K562 (cell line): Measurements from ENCODE around the gene ZRANB3. TPM values are rescaled to one million over a fixed set of nuclear protein-coding genes. Genes with fewer than 3 reads are reported as not detected.

ENCODE experiments used
- CREM ChIP-seq: IDR thresholded peaks from 2 replicates; pipeline ENCODE4 v1.6.1; 2014; ENCODE audit warnings: antibody characterized with exemption, low read depth
- HCFC1 ChIP-seq: IDR thresholded peaks from 2 replicates; pipeline ENCODE4 v1.6.1; 2012; ENCODE audit warnings: low read depth, low read length, improper control_type of control experiment
- NR4A1 ChIP-seq, 2 experiments: fragments of 250-450 bp in 1 of 2; fragments of 450-650 bp in 1 of 2; sonication (Bioruptor Pico) in 1 of 2; IDR thresholded peaks; 2 replicates each; pipeline versions ENCODE4 v1.4.0 to v1.6.1; 2016 to 2020; ENCODE audit warnings: mild to moderate bottlenecking in 2 of 2, missing compliant biosample characterization in 1 of 2, missing genetic modification characterization in 1 of 2, moderate library complexity in 1 of 2
- TBL1XR1 ChIP-seq, 2 experiments: IDR thresholded peaks; 2 replicates each; pipeline ENCODE4 v1.6.1; 2012; ENCODE audit warnings: improper control_type of control experiment in 2 of 2, low read length in 2 of 2, mild to moderate bottlenecking in 1 of 2
- polyA plus RNA-seq, 8 experiments: library from polyadenylated mRNA; depleted of rRNA in 4 of 8; stranded (reverse) in 5 of 8; unstranded in 3 of 8; fragments of >200 nt; fragmentation: Nextera tagmentation in 2 of 8; fragmentation: Illumina TruSeq in 1 of 8; extraction: Ambion mirVana in 2 of 8; extraction: Trizol in 1 of 8; gene quantifications; 2 replicates each; pipeline versions ENCODE4 v1.2.1 to v1.2.3, GENCODE V29; 2011 to 2014; ENCODE audit warnings: inconsistent platforms in 1 of 8, missing spikeins in 1 of 8
- total RNA-seq, 7 experiments: library from RNA; depleted of rRNA in 6 of 7; stranded (reverse); fragments of >200 nt in 6 of 7; fragmentation: Illumina TruSeq in 2 of 7; extraction: Trizol in 2 of 7; gene quantifications; 2 replicates each; pipeline versions ENCODE4 v1.2.1 to v1.2.3, GENCODE V29; 2011 to 2021; ENCODE audit warnings: low replicate concordance in 1 of 7
- TF ChIP-seq, protein P1 (sequence below): fragments of 450-650 bp; IDR thresholded peaks from 2 replicates; pipeline ENCODE4 v1.6.1; 2016; ENCODE audit warnings: mild to moderate bottlenecking, moderate library complexity

ZRANB3 gene
- total and polyA plus RNA-seq, 9 of the 15 experiments (the other 6 are each of a cell fraction or from before 2014, with no cell fraction given) = 8.6 to 21.3 (median 14.7) TPM

DNA sequence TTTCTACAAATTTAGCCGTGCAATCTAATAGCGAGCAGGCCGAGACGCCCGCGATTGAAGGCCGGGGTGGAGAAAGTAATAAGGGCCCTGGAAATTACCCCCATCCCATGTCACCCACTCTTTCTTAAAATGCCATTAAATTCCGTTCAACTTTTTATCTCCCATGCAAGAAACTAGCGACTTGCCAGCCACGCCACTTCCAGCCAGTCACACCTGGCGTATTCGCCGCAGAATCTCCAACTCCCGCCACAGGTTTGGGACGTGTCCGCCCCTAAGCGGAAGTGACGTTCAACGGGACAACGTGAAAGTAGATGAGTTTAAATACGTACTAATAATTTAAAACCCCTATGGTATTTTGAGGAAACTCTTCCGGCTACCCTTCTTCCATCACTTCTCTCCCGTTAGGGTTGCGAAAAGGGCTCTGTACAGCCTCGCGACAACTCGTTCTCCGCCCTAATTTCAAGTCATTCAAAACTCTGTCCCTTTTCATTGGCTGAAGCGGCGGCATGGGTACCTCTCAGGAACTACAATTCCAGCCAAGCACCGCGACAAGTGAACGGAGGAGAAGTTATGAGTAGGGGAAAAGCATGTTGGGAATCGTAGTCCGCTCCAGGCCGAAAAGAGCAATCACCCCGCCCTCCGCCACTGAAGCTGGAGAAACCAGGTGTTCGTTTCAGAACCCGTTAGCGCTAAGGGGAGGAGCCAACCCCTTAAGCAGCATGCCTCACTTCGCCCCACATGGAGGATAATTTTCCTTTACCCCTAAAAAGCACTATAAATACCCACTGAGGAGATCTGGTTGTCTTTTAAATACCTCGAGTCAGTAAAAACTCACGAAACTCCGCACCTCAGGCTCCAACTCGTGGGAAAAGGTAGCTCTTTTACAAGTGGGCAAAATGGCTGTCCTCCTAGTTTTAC, at the start of gene ZRANB3 (continued):
- TF ChIP-seq, protein P1, sequence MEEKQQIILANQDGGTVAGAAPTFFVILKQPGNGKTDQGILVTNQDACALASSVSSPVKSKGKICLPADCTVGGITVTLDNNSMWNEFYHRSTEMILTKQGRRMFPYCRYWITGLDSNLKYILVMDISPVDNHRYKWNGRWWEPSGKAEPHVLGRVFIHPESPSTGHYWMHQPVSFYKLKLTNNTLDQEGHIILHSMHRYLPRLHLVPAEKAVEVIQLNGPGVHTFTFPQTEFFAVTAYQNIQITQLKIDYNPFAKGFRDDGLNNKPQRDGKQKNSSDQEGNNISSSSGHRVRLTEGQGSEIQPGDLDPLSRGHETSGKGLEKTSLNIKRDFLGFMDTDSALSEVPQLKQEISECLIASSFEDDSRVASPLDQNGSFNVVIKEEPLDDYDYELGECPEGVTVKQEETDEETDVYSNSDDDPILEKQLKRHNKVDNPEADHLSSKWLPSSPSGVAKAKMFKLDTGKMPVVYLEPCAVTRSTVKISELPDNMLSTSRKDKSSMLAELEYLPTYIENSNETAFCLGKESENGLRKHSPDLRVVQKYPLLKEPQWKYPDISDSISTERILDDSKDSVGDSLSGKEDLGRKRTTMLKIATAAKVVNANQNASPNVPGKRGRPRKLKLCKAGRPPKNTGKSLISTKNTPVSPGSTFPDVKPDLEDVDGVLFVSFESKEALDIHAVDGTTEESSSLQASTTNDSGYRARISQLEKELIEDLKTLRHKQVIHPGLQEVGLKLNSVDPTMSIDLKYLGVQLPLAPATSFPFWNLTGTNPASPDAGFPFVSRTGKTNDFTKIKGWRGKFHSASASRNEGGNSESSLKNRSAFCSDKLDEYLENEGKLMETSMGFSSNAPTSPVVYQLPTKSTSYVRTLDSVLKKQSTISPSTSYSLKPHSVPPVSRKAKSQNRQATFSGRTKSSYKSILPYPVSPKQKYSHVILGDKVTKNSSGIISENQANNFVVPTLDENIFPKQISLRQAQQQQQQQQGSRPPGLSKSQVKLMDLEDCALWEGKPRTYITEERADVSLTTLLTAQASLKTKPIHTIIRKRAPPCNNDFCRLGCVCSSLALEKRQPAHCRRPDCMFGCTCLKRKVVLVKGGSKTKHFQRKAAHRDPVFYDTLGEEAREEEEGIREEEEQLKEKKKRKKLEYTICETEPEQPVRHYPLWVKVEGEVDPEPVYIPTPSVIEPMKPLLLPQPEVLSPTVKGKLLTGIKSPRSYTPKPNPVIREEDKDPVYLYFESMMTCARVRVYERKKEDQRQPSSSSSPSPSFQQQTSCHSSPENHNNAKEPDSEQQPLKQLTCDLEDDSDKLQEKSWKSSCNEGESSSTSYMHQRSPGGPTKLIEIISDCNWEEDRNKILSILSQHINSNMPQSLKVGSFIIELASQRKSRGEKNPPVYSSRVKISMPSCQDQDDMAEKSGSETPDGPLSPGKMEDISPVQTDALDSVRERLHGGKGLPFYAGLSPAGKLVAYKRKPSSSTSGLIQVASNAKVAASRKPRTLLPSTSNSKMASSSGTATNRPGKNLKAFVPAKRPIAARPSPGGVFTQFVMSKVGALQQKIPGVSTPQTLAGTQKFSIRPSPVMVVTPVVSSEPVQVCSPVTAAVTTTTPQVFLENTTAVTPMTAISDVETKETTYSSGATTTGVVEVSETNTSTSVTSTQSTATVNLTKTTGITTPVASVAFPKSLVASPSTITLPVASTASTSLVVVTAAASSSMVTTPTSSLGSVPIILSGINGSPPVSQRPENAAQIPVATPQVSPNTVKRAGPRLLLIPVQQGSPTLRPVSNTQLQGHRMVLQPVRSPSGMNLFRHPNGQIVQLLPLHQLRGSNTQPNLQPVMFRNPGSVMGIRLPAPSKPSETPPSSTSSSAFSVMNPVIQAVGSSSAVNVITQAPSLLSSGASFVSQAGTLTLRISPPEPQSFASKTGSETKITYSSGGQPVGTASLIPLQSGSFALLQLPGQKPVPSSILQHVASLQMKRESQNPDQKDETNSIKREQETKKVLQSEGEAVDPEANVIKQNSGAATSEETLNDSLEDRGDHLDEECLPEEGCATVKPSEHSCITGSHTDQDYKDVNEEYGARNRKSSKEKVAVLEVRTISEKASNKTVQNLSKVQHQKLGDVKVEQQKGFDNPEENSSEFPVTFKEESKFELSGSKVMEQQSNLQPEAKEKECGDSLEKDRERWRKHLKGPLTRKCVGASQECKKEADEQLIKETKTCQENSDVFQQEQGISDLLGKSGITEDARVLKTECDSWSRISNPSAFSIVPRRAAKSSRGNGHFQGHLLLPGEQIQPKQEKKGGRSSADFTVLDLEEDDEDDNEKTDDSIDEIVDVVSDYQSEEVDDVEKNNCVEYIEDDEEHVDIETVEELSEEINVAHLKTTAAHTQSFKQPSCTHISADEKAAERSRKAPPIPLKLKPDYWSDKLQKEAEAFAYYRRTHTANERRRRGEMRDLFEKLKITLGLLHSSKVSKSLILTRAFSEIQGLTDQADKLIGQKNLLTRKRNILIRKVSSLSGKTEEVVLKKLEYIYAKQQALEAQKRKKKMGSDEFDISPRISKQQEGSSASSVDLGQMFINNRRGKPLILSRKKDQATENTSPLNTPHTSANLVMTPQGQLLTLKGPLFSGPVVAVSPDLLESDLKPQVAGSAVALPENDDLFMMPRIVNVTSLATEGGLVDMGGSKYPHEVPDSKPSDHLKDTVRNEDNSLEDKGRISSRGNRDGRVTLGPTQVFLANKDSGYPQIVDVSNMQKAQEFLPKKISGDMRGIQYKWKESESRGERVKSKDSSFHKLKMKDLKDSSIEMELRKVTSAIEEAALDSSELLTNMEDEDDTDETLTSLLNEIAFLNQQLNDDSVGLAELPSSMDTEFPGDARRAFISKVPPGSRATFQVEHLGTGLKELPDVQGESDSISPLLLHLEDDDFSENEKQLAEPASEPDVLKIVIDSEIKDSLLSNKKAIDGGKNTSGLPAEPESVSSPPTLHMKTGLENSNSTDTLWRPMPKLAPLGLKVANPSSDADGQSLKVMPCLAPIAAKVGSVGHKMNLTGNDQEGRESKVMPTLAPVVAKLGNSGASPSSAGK = peak; percentile 82
- peak; percentile 89 for TF ChIP-seq CREM
- no peak; a peak in 1 of 4 replicates for TF ChIP-seq TBL1XR1 (IDR thresholded peaks at IDR 0.05; ENCODE audit: low read length in 2 of 2)
- TF ChIP-seq HCFC1 = peak; percentile 95
- TF ChIP-seq NR4A1 (CRISPR knock-in tag; IDR thresholded peaks at IDR 0.05) = no peak
- TF ChIP-seq NR4A1 (tag; IDR thresholded peaks at IDR 0.05) = no peak
